Parathyroid adenoma (tissue), 2 donors: ENCODE measurements around the gene SYCP2.
"Not testable (repeated sequence)": the region's sequence is repeated elsewhere in the genome, so short reads cannot be mapped to it uniquely, and the experiment has no call there.

Source experiments
- H2AFZ ChIP-seq: fragments of 300-600 bp; sonication (generic); one replicate; pipeline ENCODE4 v1.7.0; 2017; ENCODE audit warnings: antibody characterized with exemption, mild to moderate bottlenecking
- H3K27ac ChIP-seq: fragments of 300-600 bp; sonication (generic); one replicate; pipeline ENCODE4 v1.7.0; 2017
- H3K27me3 ChIP-seq: fragments of 300-600 bp; sonication (generic); one replicate; pipeline ENCODE4 v1.7.0; 2017; ENCODE audit warnings: low read length; ENCODE audit not compliant: control insufficient read depth, insufficient read depth
- H3K36me3 ChIP-seq: fragments of 300-600 bp; sonication (generic); one replicate; pipeline ENCODE4 v1.7.0; 2017; ENCODE audit warnings: low read length; ENCODE audit not compliant: control insufficient read depth, insufficient read depth
- H3K4me1 ChIP-seq: fragments of 300-600 bp; sonication (generic); one replicate; pipeline ENCODE4 v1.7.0; 2017; ENCODE audit warnings: control low read depth
- H3K4me2 ChIP-seq: fragments of 300-600 bp; sonication (generic); one replicate; pipeline ENCODE4 v1.7.0; 2017; ENCODE audit warnings: low read length
- H3K4me3 ChIP-seq: fragments of 300-600 bp; sonication (generic); one replicate; pipeline ENCODE4 v1.7.0; 2017; ENCODE audit warnings: low read depth, low read length
- H3K79me2 ChIP-seq: fragments of 300-600 bp; sonication (generic); one replicate; pipeline ENCODE4 v1.7.0; 2017; ENCODE audit warnings: control low read depth
- H3K9ac ChIP-seq: fragments of 300-600 bp; sonication (generic); one replicate; pipeline ENCODE4 v1.7.0; 2017; ENCODE audit warnings: mild to moderate bottlenecking
- H3K9me3 ChIP-seq: fragments of 300-600 bp; sonication (generic); one replicate; pipeline ENCODE4 v1.7.0; 2017; ENCODE audit warnings: low read length; ENCODE audit not compliant: control insufficient read depth
- TF ChIP-seq, protein P1 (sequence below): fragments of 300-600 bp; sonication (generic); IDR thresholded peaks from one replicate; pipeline ENCODE4 v1.7.0; 2017; ENCODE audit warnings: antibody characterized with exemption, mild to moderate bottlenecking
- donor health status: primary hyperparathyroidism.

The SYCP2 gene

DNA sequence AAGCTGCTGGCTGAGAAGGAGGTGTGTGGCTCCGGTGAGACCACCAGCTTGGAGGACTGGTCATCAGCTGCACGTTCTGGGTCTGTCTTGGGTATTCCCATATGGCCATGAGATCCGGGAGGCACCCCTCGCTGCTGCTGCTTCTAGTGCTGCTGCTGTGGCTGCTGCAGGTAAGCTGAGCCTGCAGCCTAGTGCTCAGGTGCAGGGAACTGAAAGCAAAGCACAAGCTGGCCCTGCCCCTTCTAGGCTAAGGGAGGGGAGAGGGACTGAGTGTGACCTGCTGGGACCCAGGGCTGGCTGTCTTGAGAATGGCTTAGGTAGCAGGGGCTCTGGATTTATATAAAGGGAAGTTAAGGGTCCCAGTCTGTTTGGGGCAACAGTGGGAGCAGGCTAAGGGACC is 25.2 kb upstream of the SYCP2 start:
- Histone ChIP-seq H3K27ac (no peak overlapping the region), H3K4me2 (no peak overlapping the region), H3K27me3 (no peaks in the 10 kb centered on the region), H3K79me2 (no peaks in the 10 kb centered on the region), H3K9ac (no peak overlapping the region), H3K4me1 (no peaks in the 10 kb centered on the region), H3K36me3 (no peaks in the 10 kb centered on the region), H3K9me3 (no peaks in the 10 kb centered on the region), H2AFZ (no peak overlapping the region), H3K4me3 (no peak overlapping the region)
- TF ChIP-seq, protein P1, sequence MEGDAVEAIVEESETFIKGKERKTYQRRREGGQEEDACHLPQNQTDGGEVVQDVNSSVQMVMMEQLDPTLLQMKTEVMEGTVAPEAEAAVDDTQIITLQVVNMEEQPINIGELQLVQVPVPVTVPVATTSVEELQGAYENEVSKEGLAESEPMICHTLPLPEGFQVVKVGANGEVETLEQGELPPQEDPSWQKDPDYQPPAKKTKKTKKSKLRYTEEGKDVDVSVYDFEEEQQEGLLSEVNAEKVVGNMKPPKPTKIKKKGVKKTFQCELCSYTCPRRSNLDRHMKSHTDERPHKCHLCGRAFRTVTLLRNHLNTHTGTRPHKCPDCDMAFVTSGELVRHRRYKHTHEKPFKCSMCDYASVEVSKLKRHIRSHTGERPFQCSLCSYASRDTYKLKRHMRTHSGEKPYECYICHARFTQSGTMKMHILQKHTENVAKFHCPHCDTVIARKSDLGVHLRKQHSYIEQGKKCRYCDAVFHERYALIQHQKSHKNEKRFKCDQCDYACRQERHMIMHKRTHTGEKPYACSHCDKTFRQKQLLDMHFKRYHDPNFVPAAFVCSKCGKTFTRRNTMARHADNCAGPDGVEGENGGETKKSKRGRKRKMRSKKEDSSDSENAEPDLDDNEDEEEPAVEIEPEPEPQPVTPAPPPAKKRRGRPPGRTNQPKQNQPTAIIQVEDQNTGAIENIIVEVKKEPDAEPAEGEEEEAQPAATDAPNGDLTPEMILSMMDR: no peak

DNA sequence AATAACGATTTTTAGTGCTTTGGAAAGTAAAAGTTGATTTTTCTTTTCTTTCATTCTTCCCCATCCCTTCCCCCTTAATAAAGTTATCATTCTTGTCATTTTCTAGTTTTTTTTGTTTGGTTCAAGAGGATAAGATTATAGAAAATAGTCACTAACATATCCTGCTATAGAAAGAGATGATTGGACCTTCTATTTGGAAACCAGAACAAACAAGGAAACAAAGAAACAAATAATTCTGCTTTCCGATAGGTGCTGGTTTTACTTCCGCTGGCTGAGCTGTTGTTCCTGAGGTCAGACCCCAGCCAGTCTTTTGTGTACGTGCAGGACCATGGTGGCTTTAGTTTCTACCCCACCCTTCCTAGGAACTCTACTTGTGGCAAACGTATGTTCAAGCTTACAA is 24.7 kb upstream of the SYCP2 start, which contains the start of gene CDH26:
CDH26 (plus strand) TSS at position 301 of the 400 bp plus-strand sequence. CDS start 304 bp downstream, outside the sequence.
- no peak within 1 kb of the TSS for H2AFZ ChIP-seq
- no peak within 1 kb of the TSS for H3K27ac ChIP-seq
- H3K4me2 ChIP-seq: no peak within 1 kb of the TSS
- H3K9me3 ChIP-seq: no peaks in the 10 kb centered on the region
- H3K79me2 ChIP-seq: no peaks in the 10 kb centered on the region
- no peaks in the 10 kb centered on the region for H3K36me3 ChIP-seq
- H3K9ac ChIP-seq: no peak within 1 kb of the TSS
- TF ChIP-seq, protein P1: no peak
- no peak within 1 kb of the TSS for H3K4me3 ChIP-seq
- no peaks in the 10 kb centered on the region for H3K4me1 ChIP-seq
- no peaks in the 10 kb centered on the region for H3K27me3 ChIP-seq

DNA sequence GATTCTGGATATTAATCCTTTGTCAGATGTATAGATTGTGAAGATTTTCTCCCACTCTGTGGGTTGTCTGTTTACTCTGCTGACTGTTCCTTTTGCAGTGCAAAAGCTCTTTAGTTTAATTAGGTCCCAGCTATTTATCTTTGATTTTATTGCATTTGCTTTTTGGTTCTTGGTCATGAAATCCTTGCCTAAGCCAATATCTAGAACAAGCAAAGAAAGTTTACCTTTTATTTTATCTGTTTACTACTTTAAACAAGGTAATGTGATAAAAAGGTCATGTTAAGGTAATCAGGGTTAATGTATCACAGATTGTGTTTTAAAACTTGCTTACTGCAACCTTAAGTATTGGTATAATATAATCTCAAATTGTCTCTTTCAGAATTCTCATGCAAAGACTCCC is 24.1 kb upstream of the SYCP2 start:
- H3K9ac ChIP-seq, H3K79me2 ChIP-seq, H3K4me3 ChIP-seq, H3K27me3 ChIP-seq, H2AFZ ChIP-seq, H3K27ac ChIP-seq, H3K36me3 ChIP-seq, H3K4me1 ChIP-seq, H3K4me2 ChIP-seq, H3K9me3 ChIP-seq: not testable (repeated sequence)

DNA sequence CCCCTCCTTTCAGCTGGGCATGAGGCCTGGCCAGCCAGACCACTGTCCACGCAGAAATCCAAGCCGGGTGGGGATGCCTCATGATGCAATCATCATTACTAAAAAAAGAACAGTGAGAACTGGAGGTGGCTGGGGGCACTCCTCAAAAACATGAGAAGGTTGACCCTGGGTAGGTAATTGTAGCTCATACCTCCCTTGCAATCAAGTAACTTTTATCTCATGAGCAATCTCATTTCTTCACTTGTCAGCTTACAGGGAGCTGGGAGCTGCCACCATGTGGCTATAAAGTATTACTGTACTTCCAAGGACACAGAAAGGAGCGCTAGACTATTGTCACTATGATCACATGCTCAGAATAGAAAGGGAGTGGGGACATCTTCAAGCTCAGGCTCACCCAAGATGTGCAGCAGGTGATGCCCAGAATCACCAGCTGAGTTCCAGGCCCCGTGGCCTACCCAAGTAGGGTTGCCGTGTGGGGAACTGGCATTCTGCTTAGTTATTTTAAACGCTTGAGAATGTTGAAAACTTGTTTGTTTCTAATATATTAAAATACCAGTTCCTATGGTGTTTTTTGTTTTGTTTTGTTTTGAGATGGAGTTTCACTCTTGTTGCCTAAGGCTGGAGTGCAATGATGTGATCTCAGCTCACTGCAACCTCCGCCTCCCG is 21.8 kb upstream of the SYCP2 start:
- TF ChIP-seq, protein P1: peak; percentile 18
- Histone ChIP-seq H3K27ac (no peak overlapping the region), H3K4me3 (no peak overlapping the region), H2AFZ (no peak overlapping the region), H3K36me3 (no peaks in the 10 kb centered on the region), H3K9ac (no peak overlapping the region), H3K27me3 (no peaks in the 10 kb centered on the region), H3K4me1 (no peaks in the 10 kb centered on the region), H3K9me3 (no peaks in the 10 kb centered on the region), H3K4me2 (no peak overlapping the region), H3K79me2 (no peaks in the 10 kb centered on the region)

DNA sequence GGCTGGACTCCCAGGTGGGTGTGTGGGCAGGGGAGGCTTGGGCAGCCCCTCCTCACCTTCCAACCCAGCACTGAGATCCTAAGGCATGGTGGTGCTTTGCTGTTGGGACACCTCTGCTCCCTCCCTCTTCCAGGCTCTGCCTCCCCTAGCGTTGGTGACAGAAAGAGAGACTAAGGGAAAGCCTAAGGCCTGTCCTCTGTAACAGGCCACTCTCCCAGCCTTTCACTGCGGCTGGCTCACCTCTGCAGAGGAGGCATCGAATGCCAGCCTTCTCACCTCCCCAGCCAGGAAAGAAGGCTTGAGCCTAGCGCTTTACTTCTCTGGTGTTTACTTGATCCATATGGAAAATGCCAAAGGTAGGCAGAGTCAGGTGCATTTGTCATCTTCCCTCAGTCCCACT is 21.3 kb upstream of the SYCP2 start:
- Histone ChIP-seq H3K79me2 (no peaks in the 10 kb centered on the region), H3K27ac (no peak overlapping the region), H2AFZ (no peak overlapping the region), H3K9ac (no peak overlapping the region), H3K36me3 (no peaks in the 10 kb centered on the region), H3K4me1 (no peaks in the 10 kb centered on the region), H3K9me3 (no peaks in the 10 kb centered on the region), H3K4me3 (no peak overlapping the region), H3K27me3 (no peaks in the 10 kb centered on the region), H3K4me2 (no peak overlapping the region)
- TF ChIP-seq, protein P1: no peak
